Keratinocyte (primary cell): ENCODE results near the gene CAPN5.

Experiments
- EZH2 ChIP-seq: IDR thresholded peaks from one replicate; pipeline ENCODE4 v1.6.1; 2012; ENCODE audit warnings: inconsistent platforms, mild to moderate bottlenecking, low read length, moderate library complexity
- TF ChIP-seq, protein P1 (sequence below), 3 experiments: IDR thresholded peaks in 1 of 3; conservative IDR thresholded peaks in 1 of 3; optimal IDR thresholded peaks in 1 of 3; 2 replicates in 2 of 3; 3 replicates in 1 of 3; pipeline versions ENCODE3 to v1.5.1; 2011; ENCODE audit warnings: low read length in 3 of 3, mild to moderate bottlenecking in 3 of 3, moderate library complexity in 2 of 3, control low read depth in 1 of 3, inconsistent platforms in 1 of 3; ENCODE audit not compliant: insufficient read depth in 2 of 3; ENCODE audit errors: extremely low read depth in 1 of 3

GRCh38 chr11:77156396-77157195 is 89.8 kb downstream of the CAPN5 start:
- TF ChIP-seq, protein P1, sequence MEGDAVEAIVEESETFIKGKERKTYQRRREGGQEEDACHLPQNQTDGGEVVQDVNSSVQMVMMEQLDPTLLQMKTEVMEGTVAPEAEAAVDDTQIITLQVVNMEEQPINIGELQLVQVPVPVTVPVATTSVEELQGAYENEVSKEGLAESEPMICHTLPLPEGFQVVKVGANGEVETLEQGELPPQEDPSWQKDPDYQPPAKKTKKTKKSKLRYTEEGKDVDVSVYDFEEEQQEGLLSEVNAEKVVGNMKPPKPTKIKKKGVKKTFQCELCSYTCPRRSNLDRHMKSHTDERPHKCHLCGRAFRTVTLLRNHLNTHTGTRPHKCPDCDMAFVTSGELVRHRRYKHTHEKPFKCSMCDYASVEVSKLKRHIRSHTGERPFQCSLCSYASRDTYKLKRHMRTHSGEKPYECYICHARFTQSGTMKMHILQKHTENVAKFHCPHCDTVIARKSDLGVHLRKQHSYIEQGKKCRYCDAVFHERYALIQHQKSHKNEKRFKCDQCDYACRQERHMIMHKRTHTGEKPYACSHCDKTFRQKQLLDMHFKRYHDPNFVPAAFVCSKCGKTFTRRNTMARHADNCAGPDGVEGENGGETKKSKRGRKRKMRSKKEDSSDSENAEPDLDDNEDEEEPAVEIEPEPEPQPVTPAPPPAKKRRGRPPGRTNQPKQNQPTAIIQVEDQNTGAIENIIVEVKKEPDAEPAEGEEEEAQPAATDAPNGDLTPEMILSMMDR (optimal IDR thresholded peaks at IDR 0.05 in 1 of 3, IDR thresholded peaks at IDR 0.05 in 1 of 3, conservative IDR thresholded peaks at IDR 0.05 in 1 of 3; ENCODE audit: extremely low read depth in 1 of 3, insufficient read depth in 2 of 3, low read length in 3 of 3): no peak
- no peak for TF ChIP-seq EZH2
